Measurements from ENCODE around the gene KLHL10.
"Not testable (repeated sequence)": the region's sequence is repeated elsewhere in the genome, so short reads cannot be mapped to it uniquely, and the experiment has no call there.

The KLHL10 gene

DNA sequence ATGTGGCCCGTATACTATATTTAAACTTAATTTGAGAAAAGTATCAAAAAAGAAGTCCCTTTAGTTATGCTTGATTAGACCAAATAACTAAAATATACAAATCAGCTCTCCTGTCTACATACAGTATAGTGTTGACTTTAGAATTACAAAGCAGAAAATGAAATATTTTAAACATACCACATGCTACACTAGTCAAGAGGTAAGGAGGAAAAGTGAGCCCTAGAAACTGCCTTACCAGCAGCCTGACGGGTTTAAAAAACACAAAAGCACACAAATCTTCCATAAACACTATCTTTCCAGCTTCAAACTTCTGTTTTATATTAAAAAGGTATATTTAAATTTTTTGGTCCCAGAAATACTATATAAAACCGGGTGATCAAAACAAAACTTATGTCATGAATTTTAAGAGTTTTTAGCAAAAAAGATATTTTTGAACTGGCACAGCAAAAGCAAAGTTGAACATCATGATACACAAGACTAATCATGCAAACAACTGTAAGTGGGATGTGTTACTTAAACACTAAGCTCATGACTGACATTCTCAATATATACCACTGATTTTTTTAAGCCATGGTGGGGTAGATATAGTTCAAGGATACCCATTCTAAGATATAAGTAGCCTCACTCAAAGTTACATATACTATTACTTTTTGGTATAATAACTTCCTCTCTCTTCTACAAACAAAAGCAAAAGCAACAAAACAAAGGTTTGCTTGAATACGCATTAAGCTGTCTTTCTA, 11.8 kb downstream of the KLHL10 start:
- in situ Hi-C loops (cut with HindIII; ENCODE audit: low sequenced_read_pairs), result no loop called here

DNA sequence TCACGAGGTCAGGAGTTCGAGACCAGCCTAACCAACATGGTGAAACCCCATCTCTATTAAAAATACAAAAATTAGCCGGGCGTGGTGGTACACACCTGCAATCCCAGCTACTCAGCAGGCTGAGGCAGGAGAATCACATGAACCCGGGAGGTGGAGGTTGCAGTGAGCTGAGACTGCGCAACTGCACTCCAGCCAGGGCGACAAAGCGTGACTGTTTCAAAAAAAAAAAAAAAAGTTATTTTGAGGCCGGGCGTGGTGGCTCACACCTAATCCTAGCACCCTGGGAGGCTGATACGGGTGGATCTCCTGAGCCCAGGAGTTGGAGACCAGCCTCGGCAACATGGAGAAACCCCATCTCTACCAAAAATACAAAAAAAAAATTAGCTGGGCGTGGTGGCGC, 13.8 kb downstream of the KLHL10 start:
- in situ Hi-C loops (cut with HindIII; ENCODE audit: low sequenced_read_pairs), result not testable (repeated sequence)

DNA sequence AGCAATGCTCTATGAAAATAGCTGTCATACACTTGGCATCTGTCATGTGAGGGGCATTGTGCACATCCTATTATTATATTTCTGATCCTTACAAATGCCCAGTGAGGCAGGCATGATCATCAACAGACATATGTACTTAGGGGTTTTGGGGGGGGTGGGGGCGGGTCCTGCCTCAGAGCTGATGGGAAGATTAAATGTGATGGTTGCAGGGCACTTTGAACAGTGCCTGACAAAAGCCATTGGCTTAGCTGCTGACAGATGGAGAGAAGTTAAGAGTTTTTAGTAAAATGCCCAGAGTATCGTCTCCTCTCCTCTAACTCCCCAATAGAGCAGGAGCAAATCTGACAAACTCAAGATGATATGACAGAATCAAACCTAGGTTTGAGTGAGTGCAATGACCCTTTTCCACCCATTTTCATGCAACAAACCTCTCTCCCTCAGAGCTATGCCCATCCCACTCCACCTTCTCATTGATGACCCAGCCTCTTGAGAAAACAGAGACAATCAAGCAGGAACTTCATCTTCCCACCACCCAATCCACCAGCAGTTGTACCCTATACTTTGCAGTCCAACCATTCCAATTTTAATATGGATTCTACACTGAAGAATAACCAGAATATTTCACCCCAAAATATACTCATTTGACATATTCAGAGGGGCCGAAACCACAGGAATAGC, 22.8 kb downstream of the KLHL10 start:
- in situ Hi-C loops (cut with HindIII; ENCODE audit: low sequenced_read_pairs), result no loop called here

DNA sequence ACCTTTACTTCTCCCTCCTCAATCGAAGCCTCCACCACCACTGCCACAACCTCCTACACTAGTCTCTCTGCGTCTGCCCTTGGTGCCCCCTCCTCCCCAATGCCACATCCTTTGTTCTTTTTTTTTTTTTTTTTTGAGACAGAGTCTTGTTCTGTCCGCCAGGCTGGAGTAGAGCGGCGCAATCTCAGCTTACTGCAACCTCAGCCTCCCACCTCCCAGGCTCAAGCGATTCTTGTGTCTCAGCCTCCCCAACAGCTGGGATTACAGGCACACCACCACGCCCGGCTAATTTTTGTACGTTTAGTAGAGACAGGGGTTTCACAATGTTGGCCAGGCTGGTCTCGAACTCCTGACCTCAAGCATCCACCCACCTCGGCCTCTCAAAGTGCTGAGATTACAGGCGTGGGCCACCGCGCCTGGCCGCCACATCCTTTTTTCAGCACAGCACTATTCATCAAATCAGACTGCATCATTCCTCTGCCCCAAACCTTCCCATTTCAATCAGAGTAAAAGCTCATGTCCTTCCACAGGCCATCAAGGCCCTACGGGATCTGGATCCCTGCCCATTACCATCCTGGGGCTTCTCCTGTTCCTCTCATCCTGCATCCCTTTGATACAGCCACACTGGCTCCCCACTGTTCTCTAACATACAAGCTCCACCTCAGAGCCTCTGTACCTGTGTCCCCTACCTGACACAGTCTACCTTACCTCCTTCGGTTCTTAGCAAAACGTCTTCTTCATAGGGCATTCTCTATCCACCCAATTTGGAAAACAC, 25.6 kb downstream of the KLHL10 start:
- in situ Hi-C loops (cut with HindIII; ENCODE audit: low sequenced_read_pairs), result no loop called here

DNA sequence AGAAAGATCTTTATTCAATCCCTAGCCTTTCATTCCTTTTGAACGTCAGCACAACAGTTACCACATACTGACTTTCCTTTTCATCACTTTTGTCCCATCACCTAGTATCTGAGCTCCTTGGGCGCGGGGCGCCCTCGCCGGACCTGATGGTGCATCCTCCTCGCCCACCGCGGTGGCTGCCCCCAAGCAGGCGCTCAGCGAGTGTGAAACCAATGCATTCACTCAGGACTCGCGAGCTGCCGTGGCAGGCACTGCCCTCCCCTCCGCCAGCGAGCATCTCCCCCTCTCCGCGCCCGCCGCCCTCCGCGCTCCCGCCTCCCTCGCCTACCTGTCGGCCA, 26.8 kb downstream of the KLHL10 start:
- in situ Hi-C loops (cut with HindIII; ENCODE audit: low sequenced_read_pairs), result no loop called here

DNA sequence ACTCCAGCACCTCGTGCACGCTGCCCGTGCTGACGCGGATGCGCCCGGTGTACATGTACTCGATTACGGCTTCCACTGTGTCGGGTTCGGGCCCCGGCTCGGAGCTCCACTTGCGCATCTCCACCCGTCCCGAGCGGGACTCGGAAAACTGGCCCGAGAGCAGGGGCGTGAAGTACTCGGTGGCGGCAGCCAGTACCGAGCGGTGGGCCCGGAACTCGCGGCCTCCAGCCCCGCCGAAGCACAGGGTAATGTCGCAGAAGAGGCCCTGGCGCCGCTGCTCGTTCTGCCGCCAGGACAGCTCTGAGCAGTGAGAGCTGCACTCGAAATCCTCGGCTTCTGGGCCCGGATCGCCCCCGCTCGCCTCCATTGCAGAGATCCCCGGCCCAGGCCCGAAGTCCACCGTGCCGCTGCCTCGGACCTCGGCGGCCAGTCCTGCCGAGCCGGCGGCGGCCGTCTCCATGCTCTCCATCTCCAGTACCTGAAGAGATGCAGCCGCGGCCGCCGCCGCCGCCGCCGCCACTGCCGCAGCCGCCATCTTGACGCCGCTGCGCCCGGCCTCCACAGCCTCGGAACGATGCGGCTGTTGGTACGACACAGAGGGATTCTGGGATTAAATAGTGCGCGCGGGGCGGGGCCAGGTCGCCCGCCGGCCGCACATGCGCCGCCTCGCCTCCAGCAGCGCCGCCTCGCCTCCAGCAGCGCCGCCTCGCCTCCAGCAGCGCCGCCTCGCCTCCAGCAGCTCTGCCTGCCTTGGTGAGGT, 27.4 kb downstream of the KLHL10 start, which contains the start of gene KLHL11:
KLHL11 (minus strand) TSS at position 588 of the 760 bp plus-strand sequence; CDS start at position 535, 53 bp downstream.
- in situ Hi-C loops (cut with HindIII; ENCODE audit: low sequenced_read_pairs), result no loop called here

DNA sequence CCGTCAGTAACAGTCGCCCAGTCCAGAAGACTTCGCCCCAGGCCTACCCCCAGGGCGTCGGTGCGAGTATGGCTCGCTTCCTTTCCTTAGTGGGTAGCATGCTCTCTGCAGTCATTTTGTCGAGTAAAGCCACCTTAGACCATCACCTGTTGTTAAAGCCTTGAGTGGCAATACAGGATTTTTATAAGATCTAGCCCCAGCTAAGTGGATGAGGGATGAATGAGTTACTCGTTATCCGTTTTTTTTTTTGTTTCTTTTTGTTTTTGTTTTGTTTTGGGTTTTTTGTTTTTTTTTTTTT, 27.9 kb downstream of the KLHL10 start:
- in situ Hi-C loops (cut with HindIII; ENCODE audit: low sequenced_read_pairs), result no loop called here

DNA sequence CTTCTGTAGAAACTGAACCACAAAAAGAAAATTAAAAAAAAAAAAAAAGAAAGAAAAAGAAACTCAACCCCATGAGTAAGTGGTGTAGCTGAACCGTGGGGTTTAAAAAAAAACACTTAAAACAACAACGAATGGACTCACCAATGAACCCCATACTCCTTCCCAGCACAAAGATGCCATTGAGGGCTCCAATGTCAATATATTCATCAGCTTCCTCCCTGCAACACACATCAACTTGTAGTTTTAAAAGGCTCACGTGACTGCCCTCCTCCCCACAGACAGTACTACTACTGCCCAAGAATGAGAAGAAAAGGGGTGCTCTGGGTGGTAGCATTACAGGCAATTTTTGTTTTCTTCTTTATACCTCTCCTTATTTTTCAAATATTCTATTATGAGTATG, 30.9 kb downstream of the KLHL10 start:
- in situ Hi-C loops (cut with HindIII; ENCODE audit: low sequenced_read_pairs), result no loop called here

DNA sequence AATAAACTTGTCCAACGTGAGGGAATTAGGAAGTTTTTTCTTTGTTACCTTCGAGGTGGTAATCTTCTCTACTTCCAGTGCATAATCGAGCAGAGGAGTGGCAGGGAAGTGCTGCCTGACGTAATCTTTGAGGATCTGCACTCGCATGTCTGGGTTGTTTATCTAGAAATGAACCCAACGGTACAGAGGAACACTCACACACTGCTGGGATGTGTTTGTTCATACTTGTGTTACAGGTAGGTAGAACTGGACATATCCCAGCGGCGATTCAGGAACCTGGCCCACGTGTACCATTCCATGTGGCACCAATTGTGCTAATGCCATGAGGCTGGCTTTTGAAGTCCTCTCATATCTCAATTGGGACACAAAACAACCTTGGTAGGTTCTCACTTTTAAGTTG, 31.8 kb downstream of the KLHL10 start:
- in situ Hi-C loops (cut with HindIII; ENCODE audit: low sequenced_read_pairs), result no loop called here

DNA sequence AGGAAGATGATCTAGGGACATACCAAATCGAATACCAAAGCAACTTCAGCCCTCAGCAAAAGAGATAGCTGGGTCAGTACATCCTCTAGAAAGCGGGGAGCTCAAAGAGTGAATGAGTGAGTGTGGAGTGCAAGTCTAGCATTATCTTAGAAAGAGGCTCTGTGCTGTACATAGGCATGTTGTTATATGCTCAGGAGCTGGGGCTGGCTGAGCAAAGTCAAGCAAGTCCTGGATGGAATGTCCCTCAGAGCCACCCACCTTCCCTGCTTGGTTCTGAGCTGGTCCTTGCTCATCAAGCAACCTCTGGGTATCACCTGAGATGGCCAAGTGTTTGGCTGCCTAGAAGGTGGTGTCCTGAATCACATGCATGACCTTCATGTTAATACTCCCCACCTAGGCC, 32.5 kb downstream of the KLHL10 start:
- in situ Hi-C loops (cut with HindIII; ENCODE audit: low sequenced_read_pairs), result no loop called here

DNA sequence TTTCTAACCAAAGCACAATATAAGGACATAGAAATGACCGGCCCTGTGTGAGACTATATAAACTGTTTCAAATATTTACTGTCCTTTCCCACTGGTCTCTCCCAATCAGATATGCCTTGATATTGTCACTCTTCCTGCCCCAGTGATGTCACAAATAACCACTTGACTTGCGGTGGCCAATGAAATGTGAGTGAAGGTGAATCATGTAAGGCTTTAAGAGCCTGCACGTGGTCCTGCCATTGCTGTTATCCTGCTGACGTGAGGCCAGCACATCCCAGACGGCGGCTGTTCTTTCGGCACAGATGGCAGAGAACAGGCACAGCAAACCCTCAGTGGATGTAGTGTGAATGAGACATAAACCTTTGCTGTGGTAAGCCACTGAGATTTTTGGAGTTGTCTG, 33.0 kb downstream of the KLHL10 start:
- in situ Hi-C loops (cut with HindIII; ENCODE audit: low sequenced_read_pairs), result no loop called here

DNA sequence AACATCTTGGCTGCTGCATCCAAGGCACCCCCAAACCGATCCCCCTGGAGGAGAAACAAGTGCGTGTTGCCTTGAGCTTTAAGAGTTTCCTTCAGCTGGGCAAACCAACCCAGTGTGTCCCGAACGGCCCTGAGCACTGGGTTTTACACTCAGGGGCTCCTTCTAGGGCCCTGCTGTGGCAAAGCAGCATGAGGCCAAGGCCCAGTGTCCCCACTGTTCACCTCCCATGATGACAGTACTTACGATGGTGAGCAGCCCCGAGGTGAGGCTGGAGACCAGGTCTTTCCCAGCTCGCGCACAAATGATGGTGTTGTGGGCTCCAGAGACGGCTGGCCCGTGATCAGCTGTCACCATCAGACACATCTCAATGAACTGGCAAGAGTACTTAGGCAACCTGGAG, 34.2 kb downstream of the KLHL10 start:
- in situ Hi-C loops (cut with HindIII; ENCODE audit: low sequenced_read_pairs), result no loop called here

DNA sequence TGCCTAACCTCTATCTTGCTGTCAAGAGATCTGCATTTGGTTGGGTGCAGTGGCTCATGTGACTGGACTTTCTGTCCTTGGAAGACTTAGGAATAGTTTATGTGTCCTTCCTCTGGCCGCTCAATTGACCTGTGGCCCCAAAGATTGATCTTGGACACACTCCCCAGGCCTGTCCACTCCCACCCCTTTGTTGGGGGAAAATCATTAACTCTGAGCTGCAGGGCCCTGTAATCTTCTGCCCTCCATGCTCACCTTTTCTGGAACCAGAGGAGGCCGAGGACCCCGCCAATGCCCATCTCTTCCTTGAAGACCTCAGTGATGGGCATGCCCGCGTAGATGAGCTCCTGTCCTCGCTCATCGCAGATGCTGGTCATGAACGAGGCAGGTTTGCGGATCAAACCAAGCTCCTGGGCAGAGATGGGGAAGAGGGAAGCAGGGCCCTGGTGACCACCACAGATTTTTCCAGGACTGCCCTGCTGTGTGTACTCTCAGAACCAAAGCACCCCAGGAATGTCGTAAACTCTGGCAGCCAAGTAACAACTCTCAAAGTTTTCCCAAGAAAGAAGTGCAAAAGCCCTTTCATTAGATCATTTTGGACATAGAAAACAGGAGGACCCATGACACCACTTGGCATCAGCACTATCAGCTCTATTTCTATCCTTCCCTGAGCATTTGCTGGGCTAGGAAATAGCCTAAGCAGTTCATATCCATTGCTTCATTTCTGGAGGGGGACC, 36.1 kb downstream of the KLHL10 start:
- in situ Hi-C loops (cut with HindIII; ENCODE audit: low sequenced_read_pairs), result no loop called here

DNA sequence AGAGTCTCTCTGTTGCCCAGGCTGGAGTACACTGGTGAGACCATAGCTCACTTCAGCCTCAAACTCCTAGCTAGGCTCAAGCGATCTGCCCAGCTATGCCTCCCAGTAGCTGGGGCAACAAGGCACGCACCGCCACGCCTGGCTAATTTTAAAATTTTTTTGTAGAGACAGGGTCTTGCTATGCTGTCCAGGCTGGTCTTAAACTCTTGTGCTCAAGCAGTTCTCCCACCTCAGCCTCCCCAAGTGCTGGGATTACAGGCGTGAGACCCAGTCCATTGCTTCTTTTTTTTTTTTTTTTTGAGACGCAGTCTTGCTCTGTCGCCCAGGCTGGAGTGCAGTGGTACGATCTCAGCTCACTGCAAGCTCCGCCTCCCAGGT, 36.7 kb downstream of the KLHL10 start:
- in situ Hi-C loops (cut with HindIII; ENCODE audit: low sequenced_read_pairs), result not testable (repeated sequence)

DNA sequence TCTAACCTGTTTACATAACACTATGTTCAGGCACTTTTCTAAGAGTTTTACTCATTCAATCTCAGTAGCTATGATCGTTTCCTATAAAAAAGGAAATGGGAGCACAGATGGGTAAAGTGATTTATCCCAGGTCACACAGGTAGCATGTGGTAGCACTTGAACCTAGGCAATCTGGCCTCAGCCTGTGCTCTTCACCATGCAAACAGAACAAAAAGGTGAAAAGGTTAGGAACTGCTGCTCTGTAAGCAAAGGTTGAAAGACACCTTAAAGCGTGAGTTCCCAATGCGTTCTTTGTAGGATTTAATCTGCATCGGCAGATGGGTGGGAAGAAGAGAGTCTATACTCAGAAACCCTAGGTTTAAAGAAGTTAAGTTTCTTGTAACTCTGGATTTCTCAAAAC, 42.5 kb downstream of the KLHL10 start:
- in situ Hi-C loops (cut with HindIII; ENCODE audit: low sequenced_read_pairs), result no loop called here

DNA sequence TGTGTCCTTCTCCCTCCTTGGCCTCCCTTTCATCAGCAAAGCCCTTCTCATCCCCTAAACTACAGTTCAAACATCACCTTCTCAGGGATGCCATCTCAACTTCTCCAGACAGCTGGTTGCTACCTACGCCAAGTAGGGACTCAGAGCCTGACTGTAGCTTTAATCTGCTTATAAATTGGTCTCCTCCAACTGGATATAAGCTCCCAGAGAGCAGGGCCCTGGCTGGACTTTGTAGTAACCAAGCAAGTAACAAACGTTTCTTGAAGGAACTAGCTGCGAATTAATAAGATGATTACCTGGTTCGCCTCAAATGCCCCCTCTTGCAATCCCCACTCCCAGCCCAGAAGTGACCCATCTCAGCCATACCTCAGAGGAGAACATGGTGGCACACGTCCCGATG, 45.1 kb downstream of the KLHL10 start:
- in situ Hi-C loops (cut with HindIII; ENCODE audit: low sequenced_read_pairs), result no loop called here

DNA sequence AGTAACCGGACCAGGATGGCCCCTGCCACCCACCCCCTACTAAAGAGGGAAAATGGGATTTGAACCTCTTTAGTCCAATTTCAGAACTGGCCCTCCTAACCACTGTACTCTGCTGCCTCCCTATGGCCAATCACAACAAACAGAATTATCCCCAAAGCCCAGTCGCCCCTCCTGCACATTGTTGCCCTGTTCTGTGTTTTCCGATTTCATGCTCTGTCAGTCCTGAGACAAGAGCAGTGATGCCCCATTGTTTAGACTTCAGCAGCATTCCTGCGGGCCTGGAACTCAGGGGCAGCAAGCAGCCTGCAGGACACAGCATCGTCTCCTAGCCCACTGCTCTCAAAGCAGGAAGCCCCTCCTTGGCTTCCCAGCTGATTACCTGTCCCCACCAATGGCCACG, 48.1 kb downstream of the KLHL10 start:
- in situ Hi-C loops (cut with HindIII; ENCODE audit: low sequenced_read_pairs), result no loop called here

DNA sequence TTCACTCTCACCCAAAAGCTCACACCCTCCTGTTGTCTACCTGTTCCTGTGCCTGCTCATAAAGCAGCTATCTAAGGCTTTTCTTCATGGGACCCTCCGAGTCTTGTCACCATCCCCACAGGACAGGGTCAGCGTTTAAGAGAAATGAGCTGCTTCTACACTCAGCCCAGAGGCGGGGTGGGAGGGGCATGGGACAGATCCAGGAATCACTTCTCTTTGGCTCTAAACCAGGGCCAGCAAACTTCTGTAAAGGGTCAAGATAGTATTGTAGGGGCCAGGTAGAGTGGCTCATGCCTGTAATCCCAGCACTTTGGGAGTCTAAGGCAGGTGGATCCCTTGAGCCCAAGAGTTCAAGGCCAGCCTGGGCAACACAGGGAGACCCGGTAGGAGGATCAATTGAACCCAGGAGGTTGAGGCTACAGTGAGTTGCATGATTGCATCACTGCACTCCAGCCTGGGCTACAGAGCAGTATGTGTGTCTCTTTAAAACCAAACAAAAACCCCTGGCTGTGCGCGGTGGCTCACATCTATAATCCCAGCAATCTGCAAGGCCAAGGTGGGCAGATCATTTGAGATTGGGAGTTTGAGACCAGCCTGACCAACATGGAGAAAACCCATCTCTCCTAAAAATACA, 50.8 kb downstream of the KLHL10 start:
- in situ Hi-C loops (cut with HindIII; ENCODE audit: low sequenced_read_pairs), result no loop called here

DNA sequence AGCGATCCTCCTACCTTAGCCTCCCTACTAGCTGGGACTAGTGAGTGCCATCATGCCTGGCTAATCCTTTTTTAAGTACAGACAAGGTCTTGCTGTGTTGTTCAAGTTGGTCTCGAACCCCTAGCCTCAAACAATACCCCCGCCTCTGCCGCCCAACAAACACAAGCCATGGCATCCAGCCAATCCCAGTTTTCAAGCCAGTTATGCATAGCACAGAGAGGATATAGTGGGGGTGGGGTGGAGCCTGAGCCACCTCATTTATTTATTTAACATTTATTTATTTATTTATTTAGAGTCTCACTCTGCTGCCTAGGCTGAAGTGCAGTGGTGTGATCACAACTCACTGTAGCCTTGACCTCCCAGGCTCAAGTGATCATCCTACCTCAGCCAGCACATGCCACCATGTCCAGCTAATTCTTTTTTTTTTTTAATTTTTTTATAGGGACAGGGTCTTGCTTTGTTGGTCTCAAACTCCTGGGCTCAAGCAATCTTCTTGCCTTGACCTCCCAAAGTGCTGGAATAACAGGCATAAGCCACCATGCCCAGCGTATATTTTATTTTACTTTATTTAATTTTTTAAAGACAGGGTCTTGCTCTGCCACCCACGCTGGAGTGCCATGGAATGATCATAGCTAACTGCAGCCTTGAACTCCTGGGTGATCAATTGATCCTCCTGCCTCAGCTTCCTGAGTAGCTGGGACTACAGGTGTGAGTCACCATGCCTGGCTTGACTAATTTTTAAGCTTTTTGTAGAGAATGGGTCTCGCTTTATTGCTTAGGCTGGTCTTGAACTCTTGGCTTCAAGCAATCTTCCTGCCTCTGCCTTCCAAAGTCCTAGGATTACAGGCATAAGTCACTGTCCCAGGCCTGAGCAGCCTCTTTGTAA, 53.8 kb downstream of the KLHL10 start:
- in situ Hi-C loops (cut with HindIII; ENCODE audit: low sequenced_read_pairs), result no loop called here
